Dedifferentiated amniotic fluid mesenchymal stem cell (primary cell): Measurements from ENCODE around the gene ALOX12B.
"Not testable (repeated sequence)": the region's sequence is repeated elsewhere in the genome, so short reads cannot be mapped to it uniquely, and the experiment has no call there.

Experiments used
- DNase-seq: peaks from one replicate; pipeline ENCODE4 v3.0.0-alpha.2; 2016; ENCODE audit errors: extremely low spot score

Gene ALOX12B

DNA sequence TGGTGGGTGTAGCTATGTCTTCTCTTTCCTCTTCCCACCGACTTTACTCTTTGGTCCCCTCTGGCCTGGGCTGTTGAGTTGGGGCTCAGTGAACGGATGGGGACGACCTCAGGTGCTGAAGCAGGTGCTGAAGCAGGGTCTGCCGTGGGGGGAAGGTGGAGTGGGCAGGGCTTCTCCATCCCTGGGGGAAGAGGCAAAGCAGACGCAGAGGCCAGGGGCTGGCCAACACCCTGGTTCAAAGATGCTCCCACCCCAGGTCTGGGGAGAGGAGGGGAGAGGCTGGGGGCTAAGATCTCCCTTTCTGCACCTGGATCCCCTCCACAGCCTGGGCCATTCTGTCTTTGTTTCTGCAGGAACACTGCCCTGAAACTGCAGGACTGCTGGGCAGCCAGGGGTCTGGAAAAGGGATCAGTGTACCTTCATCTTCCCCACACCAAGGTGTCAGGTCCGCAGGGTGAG, 22.9 kb downstream of the ALOX12B start:
- no peak for DNase-seq

DNA sequence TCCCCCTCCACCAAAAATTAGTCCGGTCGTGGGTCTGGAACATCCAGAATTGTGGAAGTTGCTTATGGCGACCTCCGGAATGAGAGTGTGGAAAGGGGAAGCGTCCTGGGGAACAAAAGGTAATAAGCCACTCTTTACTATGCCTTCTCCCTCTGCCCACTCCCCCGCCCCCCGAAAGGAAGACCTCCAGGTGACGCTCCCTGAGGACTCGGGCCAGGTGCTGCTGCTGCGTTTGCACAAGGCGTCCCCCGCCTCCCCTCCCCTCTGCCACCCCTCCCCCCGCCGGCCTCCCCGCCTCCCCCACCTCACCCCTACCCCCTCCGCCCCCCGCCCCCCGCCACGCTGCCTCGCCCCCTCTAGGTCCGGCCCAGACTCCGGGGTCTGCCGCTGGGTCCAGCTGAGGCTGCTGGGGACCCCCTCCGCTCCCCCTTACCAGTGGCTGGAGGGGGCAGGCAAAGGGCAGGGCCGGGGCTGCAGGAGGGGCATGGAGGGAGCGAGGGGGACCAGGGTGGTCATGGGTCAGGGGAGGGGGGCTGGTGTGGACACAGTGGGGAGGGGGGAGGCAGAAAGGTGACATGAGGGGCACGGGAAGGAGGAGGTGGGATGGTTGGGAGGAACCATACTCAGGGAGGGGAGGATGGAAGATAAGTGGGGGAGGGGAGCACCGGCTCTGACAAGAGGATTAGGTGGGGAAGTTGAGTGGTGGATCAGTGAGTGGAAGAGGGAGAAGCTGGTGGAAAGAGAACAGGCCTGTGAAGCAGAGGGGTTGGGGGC, 23.6 kb downstream of the ALOX12B start:
- DNase-seq, result no peak

DNA sequence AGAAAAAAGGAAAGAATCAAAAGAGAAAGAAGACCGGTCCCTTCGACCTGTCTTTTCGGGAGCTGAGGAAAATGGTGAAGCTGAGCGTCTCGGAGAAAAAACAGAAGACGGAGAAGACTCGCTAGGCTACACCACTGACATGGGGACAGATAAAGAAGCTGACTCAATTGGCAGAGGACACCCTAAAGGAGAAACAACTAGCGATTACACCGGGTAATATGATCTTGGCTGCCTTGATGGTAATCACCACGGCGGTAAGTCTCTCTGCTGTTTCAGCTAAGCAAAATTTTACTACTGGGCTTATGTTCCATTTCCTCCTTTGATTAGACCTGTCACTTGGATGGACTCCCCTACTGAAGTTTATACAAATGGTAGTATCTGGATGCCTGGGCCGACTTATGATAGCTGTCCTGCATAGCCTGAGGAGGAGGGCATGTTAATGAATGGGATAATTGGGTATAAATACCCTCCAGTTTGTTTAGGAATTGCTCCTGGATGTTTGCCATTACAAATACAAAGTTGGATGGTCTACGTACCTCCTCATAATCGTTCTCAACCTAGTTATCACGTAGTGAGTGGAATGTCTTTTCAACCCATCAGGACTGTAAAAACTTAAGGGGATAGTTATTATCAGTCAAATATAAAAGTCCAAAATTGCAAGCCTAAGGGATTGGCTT, 24.6 kb downstream of the ALOX12B start:
- DNase-seq, result no peak

DNA sequence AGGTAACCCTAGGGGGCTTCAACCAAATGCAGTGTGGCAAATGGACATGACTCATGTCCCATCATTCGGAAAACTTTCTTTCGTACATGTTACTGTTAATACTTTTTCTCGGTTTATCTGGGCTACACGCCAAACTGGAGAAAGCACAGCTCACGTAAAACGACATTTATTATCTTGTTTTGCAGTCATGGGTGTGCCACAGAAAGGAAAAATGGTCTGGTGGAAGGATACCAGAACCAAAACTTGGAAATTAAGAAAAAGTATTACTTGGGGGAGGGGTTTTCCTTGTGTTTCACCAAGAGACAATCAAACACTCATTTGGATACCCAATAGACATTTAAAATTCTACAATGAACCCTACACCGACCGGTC, 25.1 kb downstream of the ALOX12B start:
- DNase-seq, result no peak

DNA sequence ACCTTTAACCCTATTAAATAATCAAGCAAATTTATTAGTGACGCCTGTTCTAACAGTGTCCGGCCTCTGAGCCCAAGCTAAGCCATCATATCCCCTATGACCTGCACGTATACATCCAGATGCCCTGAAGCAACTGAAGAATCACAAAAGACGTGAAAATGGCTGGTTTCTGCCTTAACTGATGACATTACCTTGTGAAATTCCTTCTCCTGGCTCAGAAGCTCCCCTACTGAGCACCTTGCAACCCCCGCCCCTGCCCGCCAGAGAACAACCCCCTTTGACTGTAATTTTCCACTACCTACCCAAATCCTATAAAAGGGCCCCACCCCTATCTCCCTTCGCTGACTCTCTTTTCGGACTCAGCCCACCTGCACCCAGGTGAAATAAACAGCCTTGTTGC, 25.7 kb downstream of the ALOX12B start:
- DNase-seq, result not testable (repeated sequence)

DNA sequence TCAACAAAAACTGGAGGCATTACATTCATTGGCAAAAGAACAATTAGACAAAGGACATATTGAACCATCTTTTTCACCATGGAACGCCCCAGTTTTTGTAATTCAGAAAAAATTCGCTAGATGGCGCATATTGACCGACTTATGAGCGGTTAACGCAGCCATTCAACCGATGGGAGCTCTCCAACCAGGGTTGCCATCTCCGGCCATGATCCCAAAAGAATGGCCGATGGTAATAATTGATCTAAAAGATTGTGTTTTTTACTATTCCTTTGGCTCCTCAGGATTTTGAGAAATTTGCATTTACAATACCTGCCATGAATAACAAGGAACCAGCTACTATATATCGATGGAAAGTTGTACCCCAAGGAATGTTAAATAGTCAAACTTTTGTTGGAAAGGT, 27.2 kb downstream of the ALOX12B start:
- peak; percentile 83 for DNase-seq

DNA sequence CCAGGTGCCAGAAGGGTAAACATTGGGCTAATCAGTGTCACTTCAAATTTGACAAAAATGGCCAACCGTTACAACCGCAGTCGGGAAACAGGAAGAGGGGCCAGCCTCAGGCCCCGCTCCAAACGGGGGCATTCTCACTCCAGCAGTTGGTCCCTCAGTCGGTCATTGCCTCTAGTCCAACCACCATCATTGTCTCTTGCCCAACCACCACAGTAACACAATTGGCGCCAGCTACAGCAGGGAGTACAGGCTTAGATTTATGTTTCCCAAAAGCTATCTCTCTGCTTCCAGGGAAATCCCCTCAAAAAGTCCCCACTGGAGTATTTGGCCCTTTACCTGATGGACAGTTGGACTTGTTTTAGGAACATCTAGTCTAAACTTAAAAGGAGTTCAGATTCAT, 28.4 kb downstream of the ALOX12B start:
- DNase-seq, result no peak

DNA sequence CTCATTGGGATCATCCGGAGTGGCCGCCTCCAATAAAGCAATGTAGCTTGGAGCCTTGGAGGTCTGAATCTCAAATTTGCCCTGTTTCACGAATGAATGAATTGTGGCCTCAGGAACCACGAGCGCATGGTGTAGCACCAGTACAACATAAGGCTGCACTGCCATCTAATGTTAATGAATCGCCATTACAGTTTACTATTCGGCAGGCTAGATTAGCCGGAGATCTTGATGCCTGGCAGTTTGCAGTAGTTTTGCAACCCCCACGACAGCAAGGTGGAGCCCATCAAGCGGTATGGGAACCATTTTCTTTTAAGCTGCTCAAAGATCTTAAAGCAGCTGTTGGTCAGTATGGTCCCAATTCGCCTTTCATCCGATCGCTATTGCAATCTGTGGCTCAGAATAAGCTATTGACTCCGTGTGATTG, 29.8 kb downstream of the ALOX12B start:
- DNase-seq, result peak; percentile 81

DNA sequence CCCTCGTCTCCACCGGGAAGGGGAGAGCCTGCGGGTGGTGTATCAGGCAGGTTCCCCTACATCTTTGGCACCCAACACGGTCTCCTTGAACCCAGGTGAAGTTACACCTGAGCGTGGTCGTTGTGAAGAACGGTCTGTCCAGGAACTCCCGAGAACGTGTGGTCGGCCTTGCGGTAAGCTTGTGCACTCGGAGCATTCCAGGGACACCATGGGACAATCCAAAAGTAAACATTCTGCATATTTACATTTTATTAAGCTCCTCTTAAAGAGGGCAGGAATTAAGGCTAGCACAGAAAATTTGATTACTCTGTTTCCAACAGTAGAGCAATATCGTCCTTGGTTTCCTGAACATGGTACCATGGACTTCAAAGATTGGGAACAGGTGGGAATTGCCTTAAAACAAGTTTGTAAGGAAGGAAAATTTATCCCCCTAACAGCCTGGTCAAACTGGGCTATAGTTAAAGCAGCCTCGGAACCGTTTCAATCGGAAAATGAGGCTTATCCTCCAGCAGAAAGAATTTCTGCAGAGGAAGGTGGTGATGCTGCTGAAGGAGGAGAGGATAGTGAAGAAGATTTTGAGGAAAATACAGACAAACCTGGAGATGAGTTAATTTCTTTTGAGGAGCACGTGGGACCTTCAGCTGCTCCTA, 30.4 kb downstream of the ALOX12B start:
- no peak for DNase-seq

DNA sequence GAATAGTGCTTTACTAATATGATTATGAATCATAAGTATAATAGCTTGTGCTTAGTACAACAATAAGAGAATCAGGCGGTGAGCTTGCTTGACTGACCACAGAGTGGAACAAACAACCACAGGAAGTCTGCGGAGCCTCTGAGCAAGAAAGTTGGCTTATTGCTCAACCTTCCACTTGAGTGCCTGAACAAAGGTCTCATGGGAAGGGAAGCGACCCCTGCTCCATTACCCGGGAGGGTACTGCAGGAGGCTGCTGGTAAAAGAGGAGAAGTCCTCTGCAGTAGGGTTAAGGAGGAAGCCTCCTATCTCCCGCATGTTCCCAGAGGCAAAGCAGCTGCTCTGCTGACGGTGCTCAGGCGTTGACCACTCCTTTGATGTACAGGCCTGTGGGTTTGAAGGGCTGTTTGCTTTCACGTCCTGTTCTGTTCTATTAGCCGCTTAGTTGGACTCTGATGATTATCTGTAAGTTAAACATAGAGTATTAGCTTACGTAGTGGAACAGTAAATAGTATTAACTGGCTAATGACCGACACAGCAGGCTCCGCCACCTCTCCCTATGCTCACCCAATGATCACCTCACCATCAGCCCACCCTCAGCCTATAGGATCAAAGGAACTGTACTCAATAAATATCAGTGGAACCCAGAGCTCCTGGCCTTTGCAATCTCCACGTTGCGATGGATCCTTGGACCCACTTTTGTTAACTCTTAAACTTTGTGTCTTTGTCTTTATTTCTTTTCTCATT, 31.1 kb downstream of the ALOX12B start:
- no peak for DNase-seq

DNA sequence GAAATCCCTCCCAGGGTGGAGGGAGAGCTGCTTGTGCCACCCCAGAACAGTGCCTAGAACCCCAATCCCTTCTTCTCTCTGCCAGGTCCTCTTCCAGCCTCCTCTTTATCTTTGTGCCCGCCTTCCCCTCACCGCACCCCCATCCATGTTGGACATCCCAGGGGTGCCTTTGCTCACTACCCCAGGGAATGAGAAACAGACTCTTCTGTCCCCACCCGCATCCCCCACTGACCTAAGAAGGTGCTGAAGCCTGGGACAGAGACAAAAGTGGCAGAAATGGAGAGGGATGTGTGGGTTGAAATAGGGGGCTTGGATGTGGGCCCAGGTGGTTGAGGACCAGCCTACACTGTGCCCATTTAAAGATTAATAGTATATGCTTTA, 31.7 kb downstream of the ALOX12B start:
- DNase-seq, result no peak

DNA sequence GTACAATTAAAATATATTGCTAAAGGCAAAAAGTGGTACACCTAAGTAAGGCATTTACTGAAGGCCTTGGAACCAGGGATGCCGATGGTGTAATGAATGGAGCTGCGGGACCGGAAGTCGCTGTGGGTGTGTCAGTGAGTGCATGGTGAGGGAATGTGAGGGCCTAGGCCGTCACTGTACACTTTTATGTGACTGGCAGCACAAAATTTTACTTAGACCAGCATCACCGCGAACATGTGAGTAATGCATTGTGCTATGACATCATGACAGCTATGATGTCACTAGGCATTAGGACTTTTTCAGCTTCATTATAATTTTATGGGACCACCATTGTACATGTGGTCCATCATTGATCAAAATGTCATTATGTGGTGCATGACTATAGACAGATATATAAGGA, 33.9 kb downstream of the ALOX12B start:
- DNase-seq, result no peak

DNA sequence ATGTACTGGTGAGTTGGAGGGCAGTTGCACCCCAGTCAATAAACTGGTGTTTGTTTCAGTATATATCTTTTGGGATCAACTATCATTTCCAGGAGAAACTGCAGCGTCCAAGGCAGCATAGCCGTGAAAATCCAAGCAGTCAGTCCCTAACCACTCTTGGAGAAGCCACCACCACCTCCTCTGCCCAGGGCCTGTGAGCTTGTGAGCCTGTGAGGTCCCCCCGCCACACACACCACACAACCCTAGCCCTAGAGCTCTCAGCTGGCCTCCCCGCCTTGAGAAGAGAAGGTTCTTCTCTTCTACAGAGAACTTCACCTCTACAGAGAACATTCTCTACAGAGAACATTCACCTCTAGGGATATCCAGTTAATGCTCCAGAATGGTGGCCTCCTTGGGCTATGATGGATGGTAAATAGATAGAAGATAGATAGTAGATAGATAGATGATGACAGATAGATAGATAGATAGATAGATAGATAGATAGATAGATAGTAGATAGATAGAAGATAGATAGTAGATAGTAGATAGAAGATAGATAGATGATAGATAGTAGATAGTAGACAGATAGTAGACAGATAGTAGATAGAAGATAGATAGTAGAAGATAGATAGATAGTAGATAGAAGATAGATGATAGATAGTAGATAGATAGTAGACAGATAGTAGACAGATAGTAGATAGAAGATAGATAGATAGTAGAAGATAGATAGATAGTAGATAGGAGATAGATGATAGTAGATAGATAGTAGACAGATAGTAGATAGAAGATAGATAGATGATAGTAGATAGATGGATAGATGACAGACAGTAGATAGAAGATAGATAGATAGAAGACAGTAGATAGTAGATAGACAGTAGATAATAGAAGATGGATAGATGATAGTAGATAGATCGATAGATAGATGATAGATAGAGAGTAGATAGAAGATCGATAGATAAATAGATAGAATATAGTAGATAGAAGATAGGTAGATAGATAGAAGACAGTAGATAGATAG, 35.0 kb downstream of the ALOX12B start:
- no peak for DNase-seq

DNA sequence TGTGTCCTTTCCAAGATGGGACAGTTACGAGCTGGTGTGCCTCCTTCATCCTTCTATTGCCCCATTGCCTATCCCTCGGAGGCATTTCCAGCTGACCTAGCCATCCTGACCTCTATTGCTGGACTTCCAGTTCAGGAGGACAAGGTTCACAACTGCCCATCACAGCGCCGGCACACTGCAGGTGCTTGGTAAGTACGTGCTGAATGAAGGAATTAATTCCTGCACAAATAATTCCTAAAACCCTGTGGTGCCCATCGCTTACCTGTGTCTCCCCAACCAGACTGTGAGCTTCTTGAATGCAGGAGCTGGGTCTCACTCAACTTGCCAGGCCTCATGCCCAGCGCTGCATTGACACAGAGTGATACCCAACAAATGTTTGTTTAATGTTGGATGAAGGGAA, 35.7 kb downstream of the ALOX12B start:
- no peak for DNase-seq

DNA sequence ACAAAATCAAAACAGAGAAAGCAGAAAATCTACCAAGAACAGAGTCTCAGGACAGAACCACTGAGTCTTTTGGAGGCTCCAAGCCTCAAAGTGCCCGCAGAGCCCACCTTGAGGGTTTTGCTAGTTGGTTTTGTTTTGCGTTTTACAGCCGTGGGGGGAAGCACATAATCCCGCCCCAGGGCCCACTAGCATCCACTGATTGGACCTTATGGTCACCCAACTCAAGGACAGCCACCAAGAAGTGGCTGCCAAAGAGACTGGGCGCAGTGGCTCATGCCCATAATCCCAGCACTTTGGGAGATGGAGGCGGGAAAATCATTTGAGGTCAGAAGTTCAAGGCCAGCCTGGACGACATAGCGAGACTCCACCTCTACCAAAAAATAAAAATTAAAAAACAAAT, 38.8 kb downstream of the ALOX12B start:
- no peak for DNase-seq

DNA sequence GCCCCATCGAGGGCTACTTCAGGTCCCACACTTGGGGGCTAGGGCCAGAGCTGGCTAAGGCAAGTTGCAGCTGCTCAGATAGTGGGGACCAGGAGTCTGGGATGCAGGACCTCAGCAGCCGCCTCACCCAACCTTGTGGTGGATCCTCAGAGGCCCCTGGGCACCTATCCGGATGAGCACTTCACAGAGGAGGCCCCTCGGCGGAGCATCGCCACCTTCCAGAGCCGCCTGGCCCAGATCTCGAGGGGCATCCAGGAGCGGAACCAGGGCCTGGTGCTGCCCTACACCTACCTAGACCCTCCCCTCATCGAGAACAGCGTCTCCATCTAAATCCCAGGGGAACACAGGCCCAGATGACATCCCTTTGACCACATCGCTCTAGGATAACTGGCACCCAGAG, 39.3 kb downstream of the ALOX12B start:
- DNase-seq, result no peak

DNA sequence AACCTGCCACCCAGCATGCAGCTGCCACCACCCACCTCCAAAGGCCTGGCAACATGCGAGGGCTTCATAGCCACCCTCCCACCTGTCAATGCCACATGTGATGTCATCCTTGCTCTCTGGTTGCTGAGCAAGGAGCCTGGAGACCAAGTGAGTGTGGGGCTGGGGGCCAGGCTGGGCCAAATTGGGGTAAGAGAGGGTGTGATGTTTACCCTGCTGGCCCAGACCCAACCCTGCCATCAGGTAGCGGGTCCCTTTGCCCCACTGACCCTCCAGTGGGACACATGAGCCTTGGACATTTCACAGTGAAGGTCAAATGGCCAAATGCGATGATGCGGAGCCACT, 39.8 kb downstream of the ALOX12B start:
- DNase-seq, result no peak

DNA sequence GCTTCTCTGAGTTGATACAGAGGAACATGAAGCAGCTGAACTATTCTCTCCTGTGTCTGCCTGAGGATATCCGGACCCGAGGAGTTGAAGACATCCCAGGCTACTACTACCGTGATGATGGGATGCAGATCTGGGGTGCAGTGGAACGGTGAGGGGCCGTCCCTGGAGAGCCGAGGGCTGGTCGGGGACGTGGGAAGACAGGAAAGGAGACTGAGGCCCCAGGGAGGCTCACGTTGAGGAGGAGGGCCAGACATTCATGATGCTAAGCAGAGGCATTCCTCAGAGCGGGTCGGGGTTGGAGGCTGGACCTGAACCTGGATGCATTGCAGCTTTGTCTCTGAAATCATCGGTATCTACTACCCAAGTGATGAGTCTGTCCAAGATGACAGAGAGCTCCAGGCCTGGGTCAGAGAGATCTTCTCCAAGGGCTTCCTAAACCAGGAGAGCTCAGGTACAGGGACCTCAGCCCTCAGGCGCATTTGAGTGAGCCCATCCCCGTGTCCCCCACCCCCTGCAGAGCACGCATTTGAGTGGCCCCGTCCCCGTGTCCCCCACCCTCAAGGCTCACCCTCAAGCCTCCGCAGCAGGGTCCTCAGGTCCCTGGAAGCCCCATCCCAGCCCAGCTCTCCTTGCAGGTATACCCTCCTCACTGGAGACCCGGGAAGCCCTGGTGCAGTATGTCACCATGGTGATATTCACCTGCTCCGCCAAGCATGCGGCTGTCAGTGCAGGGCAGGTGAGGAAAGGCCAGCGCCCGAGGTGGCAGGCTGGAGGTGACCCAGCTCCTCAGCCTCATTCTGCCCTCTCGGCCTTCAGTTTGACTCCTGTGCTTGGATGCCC, 40.4 kb downstream of the ALOX12B start:
- no peak for DNase-seq

DNA sequence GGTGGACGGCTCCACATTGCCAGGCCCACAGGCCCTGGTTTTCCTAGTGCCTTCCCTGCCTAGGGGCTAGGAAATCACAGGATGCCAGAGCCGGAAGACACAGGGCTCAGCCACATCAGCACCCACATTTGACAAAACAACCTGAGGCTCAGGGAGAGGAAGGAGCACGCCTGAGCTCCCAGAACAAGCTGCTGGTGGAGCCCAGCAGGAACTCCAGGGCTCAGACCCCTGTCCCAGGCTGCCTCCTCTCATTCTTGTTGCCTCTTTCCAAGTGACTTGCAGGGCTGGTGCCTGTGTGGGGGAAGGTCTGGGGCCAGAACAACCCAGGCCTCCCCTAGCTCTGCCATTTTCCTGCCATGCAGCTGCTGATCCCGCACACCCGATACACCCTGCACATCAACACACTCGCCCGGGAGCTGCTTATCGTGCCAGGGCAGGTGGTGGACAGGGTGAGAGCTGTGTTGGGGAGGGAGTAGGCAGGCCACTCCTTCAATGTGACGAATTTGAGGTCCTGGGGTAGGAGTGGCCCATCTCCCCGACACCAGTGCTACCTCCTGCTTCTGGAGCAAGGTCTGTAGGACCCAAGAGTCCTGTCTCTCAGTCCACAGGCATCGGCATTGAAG, 41.1 kb downstream of the ALOX12B start:
- no peak for DNase-seq
